SK-N-SH (cell line): ENCODE results near the gene UGT1A7. TPM values are rescaled to one million over a fixed set of nuclear protein-coding genes. Genes with fewer than 3 reads are reported as not detected.

Experiments used
- CTCF ChIA-PET: fragments of 300-600, 350-600 bp; formaldehyde crosslinking; extraction: SDS; loops from one replicate; lab custom pipeline; 2021; lab: Yijun Ruan, JAX
- POLR2A ChIA-PET: fragments of 350-600 bp; sonication (Branson Sonifier 250); formaldehyde crosslinking; extraction: SDS; loops from one replicate; lab custom pipeline; 2020; ENCODE audit warnings: antibody characterized with exemption, inconsistent platforms; lab: Yijun Ruan, JAX
- DNase-seq: peaks from one replicate; pipeline ENCODE4 v3.0.0; 2012
- H2AFZ ChIP-seq: fragments of 200-600 bp; sonication (generic); 2 replicates; pipeline ENCODE4 v1.8.1; 2016; ENCODE audit warnings: antibody characterized with exemption, mild to moderate bottlenecking, low read depth
- H3F3A ChIP-seq: fragments of 200-600 bp; sonication (generic); replicated peaks from 2 replicates; pipeline ENCODE3; 2016; ENCODE audit warnings: antibody characterized with exemption, mild to moderate bottlenecking; ENCODE audit not compliant: insufficient read depth
- H3K27ac ChIP-seq, 2 experiments: fragments of 200-500 bp in 1 of 2; fragments of 200-600 bp in 1 of 2; sonication (Bioruptor generic) in 1 of 2; sonication (generic), shearing (Covaris generic) in 1 of 2; 2 replicates each; pipeline versions ENCODE4 v1.5.1 to v1.6.1; 2014 to 2016; ENCODE audit warnings: low read depth in 2 of 2, inconsistent platforms in 1 of 2, low read length in 1 of 2, mild to moderate bottlenecking in 1 of 2, mixed read lengths in 1 of 2
- H3K27me3 ChIP-seq: fragments of 200-600 bp; sonication (generic), shearing (Covaris generic); 2 replicates; pipeline ENCODE4 v1.6.1; 2016; ENCODE audit warnings: mixed run types; ENCODE audit not compliant: insufficient read depth
- H3K36me3 ChIP-seq, 2 experiments: fragments of 200-500 bp in 1 of 2; fragments of 200-600 bp in 1 of 2; sonication (Bioruptor generic) in 1 of 2; sonication (generic) in 1 of 2; replicated peaks in 1 of 2; 2 replicates each; pipeline versions ENCODE3 to v1.5.1; 2014 to 2016; ENCODE audit warnings: low read length in 1 of 2, mild to moderate bottlenecking in 1 of 2; ENCODE audit not compliant: insufficient read depth in 2 of 2, control insufficient read depth in 1 of 2
- H3K4me1 ChIP-seq, 2 experiments: fragments of 200-500 bp in 1 of 2; fragments of 200-600 bp in 1 of 2; sonication (Bioruptor generic) in 1 of 2; sonication (generic), shearing (Covaris generic) in 1 of 2; 2 replicates each; pipeline versions ENCODE4 v1.5.1 to v1.6.1; 2014 to 2016; ENCODE audit warnings: low read depth in 1 of 2, low read length in 1 of 2, mixed run types in 1 of 2; ENCODE audit not compliant: insufficient read depth in 2 of 2, control insufficient read depth in 1 of 2
- H3K4me2 ChIP-seq: fragments of 200-600 bp; sonication (generic), shearing (Covaris generic); 2 replicates; pipeline ENCODE4 v1.6.1; 2017; ENCODE audit warnings: mixed run types
- H3K4me3 ChIP-seq, 2 experiments: fragments of 200-500 bp in 1 of 2; fragments of 200-600 bp in 1 of 2; sonication (Bioruptor generic) in 1 of 2; sonication (generic), shearing (Covaris generic) in 1 of 2; 2 replicates each; pipeline versions ENCODE4 v1.5.1 to v1.8.1; 2014 to 2016; ENCODE audit warnings: low read depth in 2 of 2, inconsistent platforms in 1 of 2, low read length in 1 of 2, mild to moderate bottlenecking in 1 of 2, mixed read lengths in 1 of 2, moderate library complexity in 1 of 2
- H3K79me2 ChIP-seq: fragments of 200-600 bp; sonication (generic); 2 replicates; pipeline ENCODE4 v1.8.1; 2017; ENCODE audit warnings: mild to moderate bottlenecking; ENCODE audit not compliant: insufficient read depth
- H3K9ac ChIP-seq: fragments of 200-600 bp; sonication (generic); 2 replicates; pipeline ENCODE4 v1.6.1; 2017; ENCODE audit warnings: mixed run types
- H3K9me2 ChIP-seq: fragments of 200-600 bp; sonication (generic); 2 replicates; pipeline ENCODE4 v1.6.1; 2017; ENCODE audit warnings: mixed run types
- H3K9me3 ChIP-seq: fragments of 200-600 bp; sonication (generic); 2 replicates; pipeline ENCODE4 v1.6.1; 2017; ENCODE audit warnings: mixed run types, mild to moderate bottlenecking, moderate library complexity
- H4K20me1 ChIP-seq: fragments of 200-600 bp; sonication (generic); 2 replicates; pipeline ENCODE4 v1.6.1; 2017; ENCODE audit warnings: mild to moderate bottlenecking, mixed run types; ENCODE audit not compliant: insufficient read depth
- CHD2 ChIP-seq: fragments of 150-350 bp; IDR thresholded peaks from 2 replicates; pipeline ENCODE4 v1.6.1; 2018; ENCODE audit warnings: low read length; ENCODE audit not compliant: partially characterized antibody
- EP300 ChIP-seq, 2 experiments: IDR thresholded peaks; 2 replicates each; pipeline versions ENCODE4 v1.4.0 to v1.6.1; 2012; ENCODE audit warnings: borderline replicate concordance in 1 of 2, low read depth in 1 of 2, low read length in 1 of 2
- EZH2phosphoT487 ChIP-seq: fragments of 200-600 bp; sonication (generic); IDR thresholded peaks from 2 replicates; pipeline ENCODE4 v1.6.1; 2017; ENCODE audit warnings: low read depth, mixed run types, mild to moderate bottlenecking, antibody characterized with exemption, moderate library complexity, borderline replicate concordance
- FOSL2 ChIP-seq: IDR thresholded peaks from 2 replicates; pipeline ENCODE4 v1.4.0; 2012; ENCODE audit warnings: low read depth, mild to moderate bottlenecking, moderate library complexity, borderline replicate concordance
- FOXM1 ChIP-seq: IDR thresholded peaks from 2 replicates; pipeline ENCODE4 v1.4.0; 2012; ENCODE audit warnings: low read depth, mild to moderate bottlenecking
- GABPA ChIP-seq: IDR thresholded peaks from 2 replicates; pipeline ENCODE4 v1.4.0; 2012; ENCODE audit warnings: low read depth, mild to moderate bottlenecking
- GATA2 ChIP-seq: sonication (generic); formaldehyde crosslinking; IDR thresholded peaks from 2 replicates; pipeline ENCODE4 v1.5.0; 2020; ENCODE audit warnings: mild to moderate bottlenecking, missing genetic modification reagents
- MAX ChIP-seq: IDR thresholded peaks from 2 replicates; pipeline ENCODE4 v1.4.0; 2012; ENCODE audit warnings: low read depth
- NFIC ChIP-seq: IDR thresholded peaks from 2 replicates; pipeline ENCODE4 v1.4.0; 2012; ENCODE audit warnings: borderline replicate concordance
- NRF1 ChIP-seq: IDR thresholded peaks from 2 replicates; pipeline ENCODE4 v1.6.1; 2012; ENCODE audit warnings: low read depth, mild to moderate bottlenecking, low read length
- PBX3 ChIP-seq: IDR thresholded peaks from 2 replicates; pipeline ENCODE4; 2012
- RAD21 ChIP-seq: IDR thresholded peaks from 2 replicates; pipeline ENCODE4 v1.6.1; 2012; ENCODE audit warnings: mild to moderate bottlenecking, low read length
- RCOR1 ChIP-seq: fragments of 150-350 bp; IDR thresholded peaks from 2 replicates; pipeline ENCODE4 v1.6.1; 2017; ENCODE audit warnings: antibody characterized with exemption, low read length
- REST ChIP-seq: IDR thresholded peaks from 2 replicates; pipeline ENCODE4 v1.6.1; 2012; ENCODE audit warnings: mild to moderate bottlenecking, low read depth, low read length, moderate library complexity
- RXRA ChIP-seq: IDR thresholded peaks from 2 replicates; pipeline ENCODE4 v1.4.0; 2012; ENCODE audit warnings: low read depth, mild to moderate bottlenecking, borderline replicate concordance
- SIN3A ChIP-seq: IDR thresholded peaks from 2 replicates; pipeline ENCODE4 v1.6.1; 2012; ENCODE audit warnings: low read depth, mild to moderate bottlenecking, low read length, moderate library complexity, borderline replicate concordance
- SMC3 ChIP-seq: IDR thresholded peaks from 2 replicates; pipeline ENCODE4 v1.6.1; 2012; ENCODE audit warnings: low read depth, low read length, improper control_type of control experiment
- TAF1 ChIP-seq: IDR thresholded peaks from 2 replicates; pipeline ENCODE4 v1.6.1; 2012; ENCODE audit warnings: low read depth, mild to moderate bottlenecking, low read length, moderate library complexity, borderline replicate concordance
- TCF12 ChIP-seq: IDR thresholded peaks from 2 replicates; pipeline ENCODE4 v1.4.0; 2012
- USF1 ChIP-seq: IDR thresholded peaks from 2 replicates; pipeline ENCODE4 v1.4.0; 2012; ENCODE audit warnings: low read depth, borderline replicate concordance
- USF2 ChIP-seq: fragments of 150-350 bp; IDR thresholded peaks from 2 replicates; pipeline ENCODE4 v1.6.1; 2017; ENCODE audit warnings: antibody characterized with exemption, low read length, low read depth, borderline replicate concordance
- YY1 ChIP-seq: IDR thresholded peaks from 2 replicates; pipeline ENCODE4 v1.4.0; 2012; ENCODE audit warnings: low read depth, mild to moderate bottlenecking
- WGBS: methylation state at CpG from one replicate; pipeline ENCODE4 v1.1.6; 2017; ENCODE audit warnings: low lambda C conversion rate; 5-methylcytosine and 5-hydroxymethylcytosine counted together
- polyA plus RNA-seq, 3 experiments: library from polyadenylated mRNA; depleted of rRNA; stranded (reverse); fragments of >200 nt; gene quantifications; 2 replicates each; pipeline ENCODE4 v1.2.3, GENCODE V29; 2012

UGT1A7 gene
- polyA plus RNA-seq, 1 of the 3 experiments (the other 2 are of a cell fraction) = not detected

GRCh38 chr2:233714121-233714520 is 32.4 kb downstream of the UGT1A7 start:
- H3K36me3 ChIP-seq = no peaks in the 10 kb centered on the region
- no peaks in the 10 kb centered on the region; a peak in 2 of 4 replicates for H3K4me1 ChIP-seq
- no peaks in the 10 kb centered on the region; the same call in 1 of the 2 replicates for H3K27me3 ChIP-seq
- no peak overlapping the region for H2AFZ ChIP-seq
- no peaks in the 10 kb centered on the region for H3K79me2 ChIP-seq
- no peak overlapping the region for H3K4me2 ChIP-seq
- 65% methylated on average over 2 of the region's 2 CpGs for WGBS
- H3K9me2 ChIP-seq = no peaks in the 10 kb centered on the region
- H3K27ac ChIP-seq = no peak overlapping the region
- CTCF ChIA-PET = no interaction called here
- no peak overlapping the region for H3K4me3 ChIP-seq
- POLR2A ChIA-PET = no interaction called here
- no peaks in the 10 kb centered on the region for H3K9me3 ChIP-seq
- no peak for DNase-seq
- no peak overlapping the region for H3K9ac ChIP-seq
- no peaks in the 10 kb centered on the region for H4K20me1 ChIP-seq
- TF ChIP-seq GABPA (no peak), CHD2 (no peak), FOXM1 (no peak), RXRA (no peak), FOSL2 (no peak), TCF12 (no peak)
- peaks cover 2% of the 10 kb centered on the region for H3F3A ChIP-seq

GRCh38 chr2:233718552-233718951 is 36.9 kb downstream of the UGT1A7 start, which contains the start of gene UGT1A4:
Gene UGT1A4, plus strand, starts transcription at chr2:233718736. Its CDS starts 85 bp downstream, at chr2:233718821.
- Histone ChIP-seq H3K4me3 (no peak within 1 kb of the TSS), H3K36me3 (no peaks in the 10 kb centered on the region), H3K4me2 (no peak within 1 kb of the TSS), H3K27ac (no peak within 1 kb of the TSS), H3F3A (no peaks in the 10 kb centered on the region), H3K4me1 (no peaks in the 10 kb centered on the region), H3K79me2 (no peaks in the 10 kb centered on the region), H3K9me3 (no peaks in the 10 kb centered on the region), H3K27me3 (no peaks in the 10 kb centered on the region; the same call in 1 of the 2 replicates), H3K9me2 (no peaks in the 10 kb centered on the region), H2AFZ (no peak within 1 kb of the TSS), H4K20me1 (no peaks in the 10 kb centered on the region), H3K9ac (no peak within 1 kb of the TSS)
- CTCF ChIA-PET = no interaction called here
- TF ChIP-seq REST (no peak), GATA2 (CRISPR knock-in tag) (no peak), NRF1 (no peak), GABPA (no peak), PBX3 (no peak), NFIC (no peak), USF2 (no peak), RCOR1 (no peak), MAX (no peak), SIN3A (no peak), TAF1 (no peak), RAD21 (no peak), YY1 (no peak), SMC3 (no peak), USF1 (no peak), EZH2phosphoT487 (no peak), EP300 (IDR thresholded peaks at IDR 0.05; ENCODE audit: borderline replicate concordance in 1 of 2, low read depth in 1 of 2, low read length in 1 of 2) (no peak)
- DNase-seq = no peak
- WGBS = 51% methylated on average over 7 of the region's 7 CpGs
- POLR2A ChIA-PET = no interaction called here
